ENCODE results near the gene SCGB1A1.

SCGB1A1 gene

DNA sequence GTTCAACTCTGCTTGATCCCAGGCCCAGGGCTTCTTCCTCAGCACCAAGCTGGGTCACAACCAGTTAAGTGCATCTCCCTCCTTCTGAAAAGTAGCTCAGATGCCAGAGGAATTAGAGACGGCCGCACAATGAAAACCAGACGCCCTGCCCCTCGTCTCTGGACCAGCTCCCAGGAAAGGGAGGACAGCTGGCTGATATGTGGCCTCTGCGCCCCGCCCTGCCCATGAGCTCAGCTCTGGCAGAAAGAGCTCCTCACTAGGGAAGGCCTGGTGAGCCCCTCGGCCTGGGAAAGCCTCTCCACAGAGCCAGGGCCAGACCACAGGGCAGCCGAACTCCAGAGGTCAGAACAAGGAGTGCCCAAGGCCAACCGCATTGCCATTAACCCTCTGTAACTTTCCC, 18.1 kb upstream of the SCGB1A1 start:
- CTCF ChIA-PET, result interaction anchor here (0.6 to 1.0 kb wide), 4 partner anchors 34 to 192 kb away, joined by 3 to 5 read pairs (median 4); partner anchors contain the start of gene SCGB2A1
- POLR2A ChIA-PET (ENCODE audit: low non-redundant PET), result no interaction called here
- TF ChIP-seq, protein P1, sequence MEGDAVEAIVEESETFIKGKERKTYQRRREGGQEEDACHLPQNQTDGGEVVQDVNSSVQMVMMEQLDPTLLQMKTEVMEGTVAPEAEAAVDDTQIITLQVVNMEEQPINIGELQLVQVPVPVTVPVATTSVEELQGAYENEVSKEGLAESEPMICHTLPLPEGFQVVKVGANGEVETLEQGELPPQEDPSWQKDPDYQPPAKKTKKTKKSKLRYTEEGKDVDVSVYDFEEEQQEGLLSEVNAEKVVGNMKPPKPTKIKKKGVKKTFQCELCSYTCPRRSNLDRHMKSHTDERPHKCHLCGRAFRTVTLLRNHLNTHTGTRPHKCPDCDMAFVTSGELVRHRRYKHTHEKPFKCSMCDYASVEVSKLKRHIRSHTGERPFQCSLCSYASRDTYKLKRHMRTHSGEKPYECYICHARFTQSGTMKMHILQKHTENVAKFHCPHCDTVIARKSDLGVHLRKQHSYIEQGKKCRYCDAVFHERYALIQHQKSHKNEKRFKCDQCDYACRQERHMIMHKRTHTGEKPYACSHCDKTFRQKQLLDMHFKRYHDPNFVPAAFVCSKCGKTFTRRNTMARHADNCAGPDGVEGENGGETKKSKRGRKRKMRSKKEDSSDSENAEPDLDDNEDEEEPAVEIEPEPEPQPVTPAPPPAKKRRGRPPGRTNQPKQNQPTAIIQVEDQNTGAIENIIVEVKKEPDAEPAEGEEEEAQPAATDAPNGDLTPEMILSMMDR (conservative IDR thresholded peaks at IDR 0.05; ENCODE audit: low read depth), result no peak
- DNase-seq (ENCODE audit: low spot score), result no peak
- H3K27ac ChIP-seq, result peak overlapping the region; percentile 78

DNA sequence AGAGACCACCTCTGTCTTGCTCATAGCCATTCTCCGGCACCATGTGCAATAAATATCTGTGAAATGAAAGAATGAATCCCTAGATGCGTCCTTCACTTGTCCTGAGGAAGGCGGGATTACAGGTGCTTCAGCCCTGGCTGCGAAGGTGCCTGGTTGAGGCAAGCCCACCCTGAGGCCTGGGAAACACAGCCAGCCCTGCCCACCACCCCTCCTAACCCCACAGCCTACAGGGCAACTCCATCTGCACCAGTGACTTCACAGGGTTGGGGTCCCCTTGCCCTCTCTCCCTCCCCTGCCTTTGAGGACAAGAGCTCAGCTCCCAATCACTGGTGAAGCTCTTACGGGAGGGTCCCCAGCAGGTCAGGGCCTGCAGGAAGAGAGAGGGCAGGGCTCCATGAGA, 17.5 kb upstream of the SCGB1A1 start:
- peak overlapping the region; percentile 78 for H3K27ac ChIP-seq
- ChIA-PET CTCF (interaction anchor here (0.7 to 1.0 kb wide), 2 partner anchors 142 to 160 kb away, joined by 3 to 4 read pairs; no protein-coding TSS in a partner anchor), POLR2A (ENCODE audit: low non-redundant PET) (no interaction called here)
- DNase-seq (ENCODE audit: low spot score), result no peak
- TF ChIP-seq, protein P1 (conservative IDR thresholded peaks at IDR 0.05; ENCODE audit: low read depth), result no peak

DNA sequence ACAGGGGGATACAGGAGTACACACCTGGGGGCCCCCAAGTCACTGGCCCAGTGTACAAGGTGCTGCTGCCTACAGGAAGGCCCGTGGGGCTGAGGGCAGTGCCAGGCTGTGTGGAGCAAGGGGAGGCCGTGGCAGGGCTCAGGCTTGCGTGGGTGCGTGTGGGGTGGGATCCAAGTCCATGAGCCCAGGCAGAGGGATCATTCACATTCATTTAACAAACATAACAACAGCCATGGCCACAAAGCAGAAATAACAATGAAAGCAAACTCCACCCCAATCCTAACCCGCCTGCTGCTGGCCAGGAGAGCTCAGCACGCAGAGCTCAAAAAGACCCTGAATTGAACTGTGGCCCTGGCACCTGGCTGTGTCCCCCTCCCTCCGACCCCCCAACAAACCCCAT, 17.0 kb upstream of the SCGB1A1 start:
- CTCF ChIA-PET, result interaction anchor here (0.7 kb wide), 1 partner anchor 141 kb away, joined by 4 read pairs; no protein-coding TSS in a partner anchor
- POLR2A ChIA-PET (ENCODE audit: low non-redundant PET), result no interaction called here
- TF ChIP-seq, protein P1 (conservative IDR thresholded peaks at IDR 0.05; ENCODE audit: low read depth), result no peak
- no peak for DNase-seq (ENCODE audit: low spot score)
- H3K27ac ChIP-seq, result peak overlapping the region; percentile 78

DNA sequence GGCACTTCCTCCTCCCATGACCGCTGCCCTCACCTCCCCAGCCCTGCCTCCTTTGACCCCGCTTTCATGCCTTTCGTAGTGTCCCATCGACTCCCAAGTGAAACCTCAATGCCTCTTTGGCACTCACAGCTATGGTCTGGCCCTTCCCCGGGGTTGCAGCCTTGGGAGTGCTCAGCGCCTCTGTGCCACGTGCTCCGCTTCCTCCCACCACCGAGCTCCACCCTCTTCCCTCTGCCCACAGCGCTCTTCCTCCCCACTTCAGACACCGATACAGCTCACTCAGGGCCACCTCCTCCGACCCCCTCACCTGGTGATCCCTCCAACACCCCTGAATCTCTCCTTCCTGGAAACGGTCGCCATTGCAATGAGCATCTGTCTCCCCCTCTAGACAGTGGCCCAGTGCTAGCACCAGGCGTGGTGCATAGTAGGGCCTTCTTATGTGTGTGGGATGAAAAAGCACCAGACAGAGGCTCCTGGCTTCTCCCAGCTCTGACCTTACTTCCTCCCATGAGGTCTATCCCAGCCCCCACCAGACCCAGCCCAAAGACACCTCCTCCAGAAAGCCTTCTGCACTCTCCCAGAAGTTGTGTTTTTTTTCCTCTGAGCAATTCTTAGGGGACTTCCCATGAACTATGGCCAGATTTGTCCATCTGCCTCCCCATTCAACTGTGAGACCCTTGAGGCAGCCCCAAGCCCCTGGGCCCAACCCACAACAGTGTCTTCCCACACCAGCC, 16.4 kb upstream of the SCGB1A1 start:
- H3K27ac ChIP-seq, result peak overlapping the region; percentile 78
- no peak for DNase-seq (ENCODE audit: low spot score)
- ChIA-PET CTCF (interaction anchor here (0.7 kb wide), 1 partner anchor 141 kb away, joined by 4 read pairs; no protein-coding TSS in a partner anchor), POLR2A (ENCODE audit: low non-redundant PET) (no interaction called here)
- TF ChIP-seq, protein P1 (conservative IDR thresholded peaks at IDR 0.05; ENCODE audit: low read depth), result no peak

DNA sequence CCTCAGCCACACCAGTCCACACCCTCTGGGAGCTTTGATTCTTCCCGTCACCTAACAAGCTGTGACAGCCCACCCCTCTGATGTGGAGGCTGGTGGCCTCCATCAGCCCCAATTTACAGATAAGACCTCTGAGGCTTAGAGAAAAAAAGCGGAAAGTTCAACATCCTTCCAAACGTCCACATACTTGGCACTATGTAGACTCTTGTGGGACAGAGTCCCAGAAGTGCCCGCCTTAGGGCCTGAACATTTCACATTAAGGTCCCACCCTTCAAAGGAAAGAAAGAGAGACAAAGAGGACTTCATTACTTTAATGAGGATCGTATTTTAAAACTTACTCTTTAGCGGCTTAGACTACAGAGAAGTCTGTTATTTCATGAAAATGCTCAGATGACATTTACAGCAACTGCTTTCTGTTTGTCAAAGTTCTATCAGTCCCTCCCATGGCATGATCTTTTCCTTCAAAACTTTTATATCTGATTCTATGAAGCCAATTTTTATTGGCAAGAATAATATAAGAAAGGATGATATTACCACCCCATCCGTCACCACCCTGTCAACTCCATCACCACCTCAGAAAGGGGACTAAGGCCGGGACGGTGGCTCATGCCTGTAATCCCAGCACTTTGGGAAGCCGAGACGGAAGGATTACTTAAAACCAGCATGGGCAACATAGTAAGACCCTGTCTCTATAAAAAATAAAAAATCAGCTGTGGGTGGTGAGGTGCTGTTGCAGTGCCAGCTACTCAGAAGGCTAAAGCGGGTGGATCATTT, 15.7 kb upstream of the SCGB1A1 start:
- DNase-seq (ENCODE audit: low spot score), result no peak
- H3K27ac ChIP-seq, result no peak overlapping the region
- TF ChIP-seq, protein P1 (conservative IDR thresholded peaks at IDR 0.05; ENCODE audit: low read depth), result no peak
- ChIA-PET CTCF (interaction anchor here (0.5 to 2.9 kb wide), 4 partner anchors 8 to 147 kb away, joined by 3 to 11 read pairs (median 4); no protein-coding TSS in a partner anchor), POLR2A (ENCODE audit: low non-redundant PET) (no interaction called here)

DNA sequence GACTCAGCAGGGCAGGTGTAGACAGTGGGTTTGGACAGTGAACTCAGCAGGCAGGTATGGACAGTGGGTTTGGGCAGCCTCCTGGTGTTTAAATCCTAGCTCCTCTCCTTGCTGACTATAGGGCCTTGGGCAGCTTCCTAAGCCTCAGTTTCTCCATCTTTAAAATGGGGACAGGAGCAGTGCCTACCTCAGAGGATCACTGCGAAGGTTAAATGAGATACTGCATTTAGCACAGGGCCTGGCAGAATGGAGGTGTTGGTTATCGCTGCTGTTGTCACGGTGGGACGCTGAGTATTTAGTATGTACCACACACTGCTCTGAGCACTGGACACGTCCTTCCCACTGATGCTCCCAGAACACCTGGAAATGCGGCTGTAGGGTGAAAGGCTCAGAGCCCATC, 14.4 kb upstream of the SCGB1A1 start:
- ChIA-PET POLR2A (ENCODE audit: low non-redundant PET) (no interaction called here), CTCF (interaction anchor here (0.7 to 2.9 kb wide), 2 partner anchors 20 to 110 kb away, joined by 4 to 11 read pairs; no protein-coding TSS in a partner anchor)

More for the DNA sequence above, 14.4 kb upstream of the SCGB1A1 start:
- no peak overlapping the region for H3K27ac ChIP-seq
- DNase-seq (ENCODE audit: low spot score), result no peak
- TF ChIP-seq, protein P1 (conservative IDR thresholded peaks at IDR 0.05; ENCODE audit: low read depth), result no peak
